HG02759 (cell line): ENCODE data around the gene PTPMT1.

Experiments
- ATAC-seq: cut with Tn5 transposase; IDR thresholded peaks from one replicate; pipeline ENCODE4 v1.9.1; 2021; ENCODE audit warnings: mild to moderate bottlenecking, moderate library complexity; ENCODE audit not compliant: unreplicated experiment

Gene PTPMT1

DNA sequence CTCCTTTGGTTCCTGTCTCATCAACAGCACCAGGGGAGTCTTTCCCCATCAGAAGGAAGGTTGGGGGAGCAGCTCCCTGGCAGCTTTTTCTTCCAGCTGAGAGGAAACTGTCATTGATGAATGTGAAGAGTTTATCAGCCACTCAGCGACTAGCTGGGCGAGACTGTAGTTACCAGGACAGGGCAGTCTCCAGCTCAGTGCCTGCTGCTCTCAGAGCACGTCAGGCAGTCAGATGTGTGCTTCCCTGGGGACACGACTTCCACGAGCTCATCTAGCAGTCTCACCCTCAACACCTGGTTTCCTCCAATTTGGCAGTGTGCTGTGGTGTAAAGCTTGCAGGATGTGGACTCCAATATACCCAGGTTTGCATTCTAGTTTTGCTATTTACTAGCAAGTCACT, 41.3 kb downstream of the PTPMT1 start:
- no peak for ATAC-seq

DNA sequence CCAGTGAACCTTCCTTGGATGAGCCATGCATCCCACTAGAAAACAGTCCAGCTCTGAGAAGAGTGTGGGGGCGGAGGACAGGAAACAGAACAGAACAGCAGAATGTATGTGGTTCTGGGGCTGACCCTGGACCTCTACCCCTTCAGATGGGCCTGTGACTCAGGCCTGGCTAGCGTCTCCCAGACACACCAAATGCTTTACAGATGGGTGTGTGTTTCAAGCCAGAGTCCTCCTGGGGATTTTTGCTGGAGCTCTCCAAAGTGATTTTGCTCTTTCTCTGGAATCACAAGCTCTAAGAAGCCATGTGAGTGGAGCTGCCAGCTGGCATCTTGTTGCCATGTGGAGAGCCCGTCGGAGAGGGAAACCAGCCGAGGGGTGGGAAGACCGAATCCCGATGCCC, 42.0 kb downstream of the PTPMT1 start:
- ATAC-seq: no peak

DNA sequence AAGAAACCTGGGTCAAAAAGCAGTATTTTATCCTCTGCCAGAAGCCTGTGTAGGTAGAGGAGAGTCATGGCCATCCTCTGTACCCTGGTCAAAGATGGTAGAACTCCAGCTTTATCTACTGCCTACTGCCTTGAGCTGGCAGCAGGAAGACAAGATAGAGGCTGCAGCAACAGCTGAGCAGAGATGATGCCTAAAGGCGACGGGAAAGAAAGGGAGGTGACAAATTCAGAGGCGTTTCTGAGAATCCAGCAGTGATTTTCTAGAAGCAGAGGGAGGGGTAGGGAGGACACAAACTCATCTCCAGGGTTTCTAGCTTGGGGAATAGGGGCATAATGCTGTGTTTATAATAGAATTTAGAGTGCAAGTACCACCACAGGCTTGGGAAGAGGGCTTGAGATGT, 44.3 kb downstream of the PTPMT1 start:
- no peak for ATAC-seq

DNA sequence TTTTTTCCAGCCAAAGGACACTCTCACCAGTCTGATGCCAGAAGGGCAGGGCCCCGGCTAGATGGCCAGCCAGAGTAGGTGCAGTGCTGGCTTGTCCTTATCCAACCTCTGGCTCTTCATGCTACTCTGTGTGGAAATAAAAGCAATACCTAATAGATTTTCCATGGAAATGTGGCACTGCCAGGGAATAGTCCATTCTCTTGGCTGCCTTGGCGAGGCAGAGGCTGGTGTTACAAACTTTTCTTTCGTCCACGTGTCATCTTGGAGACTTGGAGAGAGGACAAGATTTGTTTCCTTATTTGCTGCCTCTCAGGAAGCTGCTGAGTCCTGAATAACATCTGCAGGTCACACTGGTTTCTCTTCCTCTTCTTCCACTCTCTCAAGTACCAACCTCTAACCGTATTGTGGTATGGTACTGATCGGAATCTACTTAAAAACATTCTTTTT, 46.0 kb downstream of the PTPMT1 start:
- ATAC-seq: peak; percentile 85

DNA sequence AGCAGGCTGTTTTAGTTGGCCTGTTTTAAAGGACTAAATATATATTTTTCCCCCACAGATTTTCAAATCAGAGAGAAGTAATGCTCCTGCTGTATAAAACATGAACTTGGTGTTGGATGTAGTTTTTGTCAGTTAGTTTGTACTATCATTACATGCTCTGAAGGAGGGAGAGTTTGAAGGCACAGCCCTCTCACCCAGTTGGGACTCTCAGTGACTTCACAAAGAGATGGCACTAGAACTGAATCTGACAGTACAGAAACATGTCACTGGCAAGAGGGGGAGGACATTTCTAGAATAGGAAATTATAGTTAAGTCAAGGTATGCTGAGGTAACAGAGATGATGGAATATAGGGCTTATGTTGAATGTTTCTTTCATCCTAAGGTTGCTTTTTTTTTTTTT, 49.9 kb downstream of the PTPMT1 start:
- no peak for ATAC-seq

DNA sequence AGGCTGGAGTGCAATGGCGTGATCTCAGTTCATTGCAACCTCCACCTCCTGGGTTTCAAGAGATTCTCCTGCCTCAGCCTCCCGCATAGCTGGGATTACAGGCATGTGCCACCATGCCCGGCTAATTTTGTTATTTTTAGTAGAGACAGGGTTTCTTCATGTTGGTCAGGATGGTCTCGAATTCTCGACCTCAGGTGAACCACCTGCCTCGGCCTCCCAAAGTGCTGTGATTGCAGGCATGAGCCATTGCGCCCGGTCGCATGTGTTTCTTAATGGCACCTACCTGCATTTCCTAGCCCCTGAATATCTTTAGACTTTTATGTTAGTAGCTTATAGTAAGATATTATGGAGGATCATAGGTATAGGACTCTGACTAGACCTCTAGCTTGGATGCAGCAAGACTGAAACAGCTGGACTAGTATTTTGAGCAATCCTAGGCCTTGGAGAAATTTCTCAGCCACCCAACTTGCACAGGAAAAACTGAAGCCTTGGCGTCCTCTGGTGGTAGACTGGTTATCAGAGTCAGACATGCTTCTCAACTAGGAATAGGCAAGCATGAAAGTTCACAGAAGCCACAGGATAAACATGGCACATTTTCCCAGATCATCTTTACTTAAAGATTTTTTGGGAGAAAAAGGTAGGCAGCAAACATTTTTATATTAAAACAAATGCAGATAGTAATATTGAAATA, 51.5 kb downstream of the PTPMT1 start:
- ATAC-seq: no peak

DNA sequence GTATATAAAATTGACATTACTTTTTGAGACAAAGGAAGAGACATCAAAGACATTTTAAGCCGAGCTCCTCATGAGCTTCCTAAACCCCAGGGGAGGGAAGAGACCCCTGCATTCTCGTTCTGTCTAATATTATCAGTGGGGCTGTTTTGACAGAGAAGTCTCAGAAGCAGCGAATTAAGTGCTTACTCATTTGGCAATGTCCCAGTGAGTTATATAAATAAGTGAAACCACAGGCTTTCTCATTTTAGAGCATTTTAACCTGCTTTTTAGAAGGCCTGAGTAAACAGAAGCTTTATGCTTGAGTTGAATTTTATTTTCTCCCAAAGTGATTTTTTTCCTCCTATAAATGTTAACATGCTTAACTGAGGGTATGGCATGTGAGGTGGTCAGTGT, 52.0 kb downstream of the PTPMT1 start:
- ATAC-seq: no peak

DNA sequence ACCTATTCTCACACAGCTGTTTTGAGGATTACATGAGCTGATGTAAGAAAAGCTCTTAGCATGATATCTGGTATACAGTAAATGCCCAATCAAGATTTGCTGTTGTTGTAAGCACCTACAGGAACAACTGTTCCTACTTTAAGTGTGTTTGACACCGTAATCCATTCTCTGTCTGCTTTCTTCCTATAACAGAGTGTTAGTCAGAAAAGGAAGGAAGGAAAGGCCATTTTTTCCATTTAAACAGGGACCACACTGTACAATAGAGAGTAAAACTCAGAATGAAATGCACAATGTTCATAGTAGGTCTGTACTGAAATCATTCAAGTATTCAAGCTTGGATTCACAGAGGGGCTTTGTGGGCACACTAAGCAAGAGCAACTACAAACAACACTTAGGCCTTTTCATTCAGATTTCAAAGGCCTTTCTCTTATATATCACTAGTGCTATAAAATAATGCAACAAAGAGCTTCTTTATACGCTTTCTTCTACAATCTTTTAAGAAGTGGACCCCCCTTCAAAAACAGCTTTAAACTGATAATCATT, 55.5 kb downstream of the PTPMT1 start:
- no peak for ATAC-seq
